Kidney tubule cell (primary cell): ENCODE measurements around the gene SLC30A5.
"Not testable (repeated sequence)": the region's sequence is repeated elsewhere in the genome, so short reads cannot be mapped to it uniquely, and the experiment has no call there.

Source experiments
- DNase-seq: peaks from one replicate; pipeline ENCODE4 v3.0.0-alpha.2; 2018; ENCODE audit warnings: low spot score

SLC30A5 gene

GRCh38 chr5:69105996-69106906, 12.4 kb downstream of the SLC30A5 start:
- DNase-seq: no peak

- not testable (repeated sequence) for DNase-seq
These were observed 14.6 kb downstream of the SLC30A5 start for GRCh38 chr5:69108367-69108766.

- no peak for DNase-seq
These were observed 20.0 kb downstream of the SLC30A5 start for GRCh38 chr5:69113851-69114250.

DNA sequence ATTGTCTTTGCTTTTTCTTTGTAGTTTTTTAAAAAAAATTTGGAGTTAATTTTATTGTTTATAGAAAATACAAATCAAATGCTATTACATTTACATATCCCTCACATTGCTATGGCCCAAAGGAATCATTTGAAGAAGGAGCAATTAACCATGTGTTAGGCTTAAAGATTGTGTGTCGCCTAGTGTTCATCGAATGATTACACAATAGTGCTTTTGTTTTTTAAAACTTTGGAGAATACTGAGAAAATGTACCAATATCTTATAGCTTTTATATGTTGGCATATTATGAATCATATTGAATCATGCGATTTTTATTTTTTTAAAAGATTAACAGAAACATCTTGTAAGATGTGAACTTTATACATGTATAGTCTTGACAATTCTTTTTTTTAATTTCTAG, 21.7 kb downstream of the SLC30A5 start:
- DNase-seq: no peak

- DNase-seq: peak; percentile 65
These were observed 35.6 kb downstream of the SLC30A5 start for GRCh38 chr5:69129413-69129812.

DNA sequence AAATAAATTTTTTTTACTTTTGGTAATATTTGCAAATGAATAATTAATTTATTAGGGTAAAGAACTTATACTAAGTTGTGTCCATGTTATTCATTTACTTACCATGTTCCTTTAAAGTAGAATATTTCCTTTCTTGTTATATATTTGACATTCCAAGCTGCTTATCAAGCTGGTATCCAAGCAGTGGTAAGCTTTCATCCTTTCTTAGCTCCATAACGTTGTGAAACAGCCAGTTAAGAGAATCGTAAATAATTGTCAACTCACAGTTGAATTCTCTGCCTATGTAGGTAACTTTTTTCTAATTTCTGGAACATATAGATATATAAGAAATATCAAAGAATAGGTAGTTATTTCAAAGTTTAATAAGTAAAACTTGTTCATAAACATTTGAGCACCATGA, 36.4 kb downstream of the SLC30A5 start:
- DNase-seq: peak; percentile 4

DNA sequence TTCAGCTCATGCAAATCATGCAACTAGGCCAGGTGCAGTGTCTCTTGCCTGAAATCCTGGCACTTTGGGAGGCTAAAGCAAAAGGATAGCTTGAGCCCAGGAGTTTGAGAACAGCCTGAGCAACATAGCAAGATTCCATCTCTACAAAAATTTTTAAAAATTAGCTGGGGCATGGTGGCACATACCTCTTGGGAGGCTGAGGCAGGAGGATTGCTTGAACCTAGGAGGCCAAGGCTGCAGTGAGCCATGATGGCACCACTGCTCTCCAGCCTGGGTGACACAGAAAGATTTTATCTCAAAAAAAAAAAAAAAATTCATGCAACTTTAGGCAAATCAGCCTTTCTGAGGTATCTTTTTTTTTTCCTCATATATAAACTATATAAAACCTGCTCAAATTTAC, 37.5 kb downstream of the SLC30A5 start:
- no peak for DNase-seq

- no peak for DNase-seq
These were observed 40.3 kb downstream of the SLC30A5 start for GRCh38 chr5:69134126-69134525.

DNA sequence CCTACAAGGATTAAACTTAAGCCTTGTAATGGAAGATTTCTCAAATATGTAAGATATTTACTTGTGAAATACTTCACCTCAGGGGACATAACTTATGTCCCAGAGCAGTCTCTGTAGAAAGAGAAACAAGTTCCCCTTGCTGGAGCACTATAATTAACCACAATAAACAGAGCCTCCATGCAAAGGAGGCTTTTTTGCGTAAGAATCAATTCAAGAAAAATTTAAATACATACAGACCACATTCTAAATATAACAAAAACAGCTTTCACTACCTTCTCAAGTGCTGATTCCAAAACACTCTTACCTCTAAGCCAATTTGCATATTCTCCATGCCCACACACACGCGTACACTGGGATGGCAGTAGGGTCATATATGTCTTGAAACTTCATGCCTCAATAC, 42.5 kb downstream of the SLC30A5 start:
- no peak for DNase-seq

DNA sequence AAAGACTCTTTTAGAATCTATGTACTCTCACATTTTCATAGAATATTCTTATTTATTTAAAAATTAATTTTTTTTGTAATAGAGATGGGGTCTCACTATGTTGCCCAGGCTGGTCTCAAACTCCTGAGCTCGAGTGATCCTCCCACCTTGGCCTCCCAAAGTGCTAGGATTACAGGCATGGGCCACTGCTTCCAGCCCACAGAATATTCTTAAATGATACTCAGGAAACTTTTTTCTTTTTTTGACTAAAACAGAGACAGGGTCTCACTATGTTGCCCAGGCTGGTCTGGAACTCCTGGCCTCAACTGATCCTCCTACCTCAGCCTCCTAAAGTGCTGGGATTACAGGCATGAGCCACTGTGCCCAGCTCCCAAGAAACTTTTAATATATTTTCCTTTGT, 43.4 kb downstream of the SLC30A5 start:
- DNase-seq: not testable (repeated sequence)

DNA sequence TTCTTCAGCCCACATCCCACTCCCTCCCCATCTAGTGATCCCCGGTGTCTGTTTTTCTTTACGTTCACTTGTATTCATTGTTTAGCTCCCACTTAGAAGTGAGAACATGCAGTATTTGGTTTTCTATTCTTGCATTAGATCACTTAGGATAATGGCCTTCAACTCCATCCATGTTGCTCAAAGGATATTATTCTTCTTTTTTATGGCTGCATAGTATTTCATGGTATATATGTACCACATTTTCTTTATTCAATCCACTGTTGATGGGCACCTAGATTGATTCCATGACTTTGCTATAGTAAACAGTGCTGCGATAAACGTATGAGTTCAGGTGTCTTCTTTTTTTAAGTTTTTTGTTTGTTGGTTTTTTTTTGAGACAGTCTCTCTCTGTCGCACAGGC, 44.0 kb downstream of the SLC30A5 start:
- DNase-seq: no peak

GRCh38 chr5:69138766-69139165, 45.0 kb downstream of the SLC30A5 start:
- no peak for DNase-seq

DNA sequence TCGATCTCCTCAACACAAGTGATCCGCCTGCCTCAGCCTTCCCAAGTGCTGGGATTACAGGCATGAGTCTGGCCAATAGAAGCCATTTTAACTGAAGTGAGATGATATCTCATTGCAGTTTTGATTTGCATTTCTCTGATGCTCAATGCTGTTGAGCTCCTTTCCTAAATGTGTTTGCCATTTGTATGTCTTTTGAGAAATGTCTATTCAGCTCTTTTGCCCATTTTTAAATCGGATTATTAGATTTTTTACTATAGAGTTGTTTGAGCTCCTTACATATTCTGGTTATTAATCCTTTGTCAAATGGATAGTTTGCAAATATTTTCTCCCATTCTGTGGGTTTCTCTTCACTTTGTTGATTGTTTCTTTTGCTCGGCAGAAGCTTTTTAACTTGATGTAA, 46.4 kb downstream of the SLC30A5 start:
- not testable (repeated sequence) for DNase-seq

- DNase-seq: no peak
These were observed 47.0 kb downstream of the SLC30A5 start for GRCh38 chr5:69140827-69141226.

- DNase-seq: not testable (repeated sequence)
These were observed 54.8 kb downstream of the SLC30A5 start for GRCh38 chr5:69148576-69148975.

DNA sequence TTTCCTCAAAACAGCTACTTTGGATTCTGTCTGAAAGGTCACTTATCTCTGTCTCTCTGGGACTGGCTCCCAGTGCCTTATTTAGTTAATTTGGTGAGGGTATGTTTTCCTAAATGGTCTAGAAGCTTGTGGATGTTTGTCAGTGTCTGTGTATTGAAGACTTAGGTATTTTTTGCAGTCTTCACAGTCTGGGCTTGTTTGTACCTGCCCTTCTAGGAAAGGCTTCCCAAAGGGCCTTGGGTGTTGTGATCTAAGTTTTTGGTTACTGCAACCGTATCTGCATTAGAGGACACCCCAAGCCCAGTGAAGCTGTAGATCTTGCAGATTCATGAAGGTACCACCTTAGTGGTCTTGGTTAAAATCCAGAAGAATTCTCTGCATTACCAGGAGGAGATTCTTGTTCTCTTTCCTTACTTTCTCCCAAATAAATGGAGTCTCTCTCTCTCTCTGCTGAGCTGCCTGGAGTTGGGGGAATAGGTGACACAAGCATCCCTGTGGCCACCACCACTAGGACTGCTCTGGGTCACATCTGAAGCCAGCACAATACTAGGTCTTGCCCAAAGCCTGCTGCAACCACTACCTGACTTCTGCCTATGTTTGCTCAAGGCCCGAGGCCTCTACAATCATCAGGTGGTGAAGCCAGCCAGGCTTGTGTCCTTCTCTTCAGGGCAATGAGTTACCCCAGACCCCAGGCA, 55.3 kb downstream of the SLC30A5 start:
- DNase-seq: no peak

DNA sequence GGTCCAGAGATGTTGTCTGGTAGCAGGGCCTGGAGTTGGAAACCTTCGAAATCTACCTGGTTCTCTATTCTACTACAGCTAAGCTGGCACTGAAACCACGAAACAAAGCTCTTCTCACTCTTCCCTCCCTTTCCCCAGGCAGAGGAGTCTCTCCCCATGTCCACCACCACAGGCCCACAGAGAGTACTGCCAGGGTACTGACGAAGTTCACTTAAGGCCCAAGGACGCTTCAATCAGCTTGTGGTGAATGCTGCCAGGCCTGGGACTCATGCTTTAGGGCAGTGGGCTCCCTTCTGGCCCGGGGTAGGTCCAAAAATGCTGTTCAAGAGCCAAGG, 55.8 kb downstream of the SLC30A5 start:
- DNase-seq: no peak

DNA sequence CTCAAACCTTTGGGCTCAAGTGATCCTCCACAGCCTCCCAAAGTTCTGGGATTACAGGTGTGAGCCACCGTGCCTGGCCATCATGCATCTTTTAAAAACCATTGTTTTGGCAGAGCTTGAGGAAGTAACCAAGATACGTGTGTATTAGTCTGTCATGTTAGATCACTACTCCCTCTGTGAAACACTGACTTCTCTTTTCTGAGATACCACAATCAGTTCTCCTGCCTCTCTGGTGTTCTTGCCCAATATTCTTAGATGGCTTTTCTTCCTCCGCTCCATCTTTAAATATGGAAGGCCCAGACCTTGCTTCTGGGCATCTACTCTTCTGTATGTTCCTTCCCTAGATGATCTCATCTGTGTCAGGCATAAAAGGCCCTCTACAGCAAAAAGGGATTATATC, 58.9 kb downstream of the SLC30A5 start:
- no peak for DNase-seq

GRCh38 chr5:69156456-69156855, 62.6 kb downstream of the SLC30A5 start:
- no peak for DNase-seq

- DNase-seq: no peak
These were observed 64.2 kb downstream of the SLC30A5 start for GRCh38 chr5:69158039-69158438.

GRCh38 chr5:69160651-69161050, 66.8 kb downstream of the SLC30A5 start:
- DNase-seq: no peak

DNA sequence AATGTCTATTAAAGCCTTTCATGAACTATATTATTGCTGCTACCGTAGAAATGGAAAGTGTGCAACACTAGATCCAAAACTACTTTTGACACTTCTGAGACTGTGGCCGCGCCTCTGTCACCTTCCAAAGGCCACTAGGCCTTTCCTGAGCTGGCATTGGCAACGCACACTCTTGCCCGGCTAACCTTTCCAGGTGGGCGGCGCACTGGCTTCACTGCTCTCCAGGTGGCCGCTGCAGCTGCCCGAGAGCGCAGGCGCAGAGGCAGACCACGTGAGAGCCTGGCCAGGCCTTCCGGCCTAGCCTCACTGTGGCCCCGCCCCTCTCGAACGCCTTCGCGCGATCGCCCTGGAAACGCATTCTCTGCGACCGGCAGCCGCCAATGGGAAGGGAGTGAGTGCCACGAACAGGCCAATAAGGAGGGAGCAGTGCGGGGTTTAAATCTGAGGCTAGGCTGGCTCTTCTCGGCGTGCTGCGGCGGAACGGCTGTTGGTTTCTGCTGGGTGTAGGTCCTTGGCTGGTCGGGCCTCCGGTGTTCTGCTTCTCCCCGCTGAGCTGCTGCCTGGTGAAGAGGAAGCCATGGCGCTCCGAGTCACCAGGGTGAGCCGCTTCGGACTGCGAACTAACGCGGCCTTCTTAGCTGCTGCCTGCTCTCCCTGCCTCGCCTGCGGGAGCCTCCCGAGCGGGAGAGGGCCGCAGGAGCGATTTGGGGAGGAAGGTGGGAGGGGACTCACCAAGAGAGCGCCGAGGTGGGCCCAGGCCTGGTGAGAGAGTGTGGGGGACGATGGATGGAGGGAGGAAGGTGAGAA, 73.1 kb downstream of the SLC30A5 start, which contains the start of gene CCNB1:
Gene CCNB1 (plus strand): TSS at position 465 of the 807 bp plus-strand sequence. CDS start 113 bp downstream, at position 578.
- peak; percentile 99 for DNase-seq

DNA sequence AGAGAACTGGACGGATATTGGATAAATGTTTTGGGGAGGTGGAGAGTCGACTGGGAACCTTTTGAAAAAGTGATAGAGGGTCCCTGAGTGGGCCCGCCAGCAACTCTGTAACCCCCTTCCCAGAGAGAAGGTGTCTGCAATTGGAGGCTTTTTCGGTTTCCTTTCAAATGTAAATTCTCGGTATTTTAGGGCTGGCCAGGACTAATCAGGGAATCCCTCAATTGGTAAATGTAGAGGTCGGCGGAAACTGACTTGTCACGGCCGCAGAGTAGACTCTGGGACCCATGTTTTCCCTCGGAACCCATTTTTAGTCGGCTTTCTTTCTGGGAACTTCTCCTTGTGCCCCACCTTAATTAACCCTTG, 73.7 kb downstream of the SLC30A5 start:
- peak; percentile 12 for DNase-seq
